K562 (cell line): ENCODE results near the gene GYPC. TPM values are rescaled to one million over a fixed set of nuclear protein-coding genes. Genes with fewer than 3 reads are reported as not detected.

Experiments
- ATAC-seq: fragments of 200-7000 bp; cut with Tn5 transposase; 3 replicates; pipeline ENCODE4 v1.9.1; 2020; ENCODE audit warnings: moderate library complexity
- BruUV-seq: library from RNA; stranded (reverse); fragments of 400-500 nt; replicated peaks from 2 replicates; lab custom pipeline; 2021; lab: Mats Ljungman, UMichigan
- CTCF ChIA-PET: fragments of 300-600 bp; formaldehyde crosslinking; extraction: SDS; loops from one replicate; lab custom pipeline; 2021; ENCODE audit warnings: low intra/inter-chr PET ratio; lab: Yijun Ruan, JAX
- POLR2A ChIA-PET: fragments of 300-600, 350-650 bp; sonication (Branson Sonifier 250); formaldehyde crosslinking; extraction: SDS; loops from one replicate; lab custom pipeline; 2021; ENCODE audit warnings: antibody characterized with exemption, inconsistent platforms; lab: Yijun Ruan, JAX
- DNase-seq, 4 experiments: peaks; one replicate each; pipeline versions ENCODE4 v3.0.0 to v3.0.0-alpha.2; 2011 to 2018; ENCODE audit warnings: low spot score in 3 of 4, mixed read lengths in 3 of 4; ENCODE audit errors: extremely low read depth in 1 of 4
- FAIRE-seq: peaks from 2 replicates; lab custom pipeline; 2011; peaks lifted over from hg19 to GRCh38; lab: Jason Lieb, UNC
- H2AFZ ChIP-seq: 2 replicates; pipeline ENCODE4 v1.6.0; 2011; ENCODE audit warnings: low read depth, low read length, control low read depth, inconsistent platforms
- H3K27ac ChIP-seq: fragments of 200-600 bp; 3 replicates; pipeline ENCODE4 v1.8.0; 2011; ENCODE audit warnings: low read depth, mild to moderate bottlenecking, control low read depth, inconsistent platforms, low read length, moderate library complexity, mixed read lengths; ENCODE audit errors: extremely low read depth
- H3K27me3 ChIP-seq, 2 experiments: fragments of 300-600 bp in 1 of 2; 2 replicates in 1 of 2; 3 replicates in 1 of 2; pipeline versions ENCODE4 v1.6.0 to v1.8.0; 2011; ENCODE audit warnings: inconsistent platforms in 2 of 2, low read length in 2 of 2, mild to moderate bottlenecking in 1 of 2, mixed read lengths in 1 of 2, moderate library complexity in 1 of 2; ENCODE audit not compliant: control insufficient read depth in 2 of 2, insufficient read depth in 2 of 2
- H3K36me3 ChIP-seq: fragments of 300-600 bp; 3 replicates; pipeline ENCODE4 v1.8.0; 2011; ENCODE audit warnings: mild to moderate bottlenecking, low read length, inconsistent platforms; ENCODE audit not compliant: control insufficient read depth, insufficient read depth
- H3K4me1 ChIP-seq, 2 experiments: fragments of 200-600 bp in 1 of 2; replicated peaks in 1 of 2; 2 replicates in 1 of 2; 3 replicates in 1 of 2; pipeline versions ENCODE4 v1.5.1 to v1.8.0; 2011; ENCODE audit warnings: inconsistent platforms in 2 of 2, low read length in 2 of 2, mild to moderate bottlenecking in 1 of 2, mixed read lengths in 1 of 2, moderate library complexity in 1 of 2; ENCODE audit not compliant: control insufficient read depth in 2 of 2, insufficient read depth in 2 of 2
- H3K4me2 ChIP-seq: 2 replicates; pipeline ENCODE4 v1.6.1; 2011; ENCODE audit warnings: low read length, control low read depth, inconsistent platforms, mixed read lengths; ENCODE audit not compliant: insufficient read depth
- H3K4me3 ChIP-seq: fragments of 200-600 bp; sonication (generic), shearing (Covaris generic); 2 replicates; pipeline ENCODE4 v1.5.1; 2016; ENCODE audit warnings: control low read depth, inconsistent platforms
- H3K79me2 ChIP-seq: fragments of 200-600 bp; 3 replicates; pipeline ENCODE4 v1.8.0; 2011; ENCODE audit warnings: low read length, inconsistent platforms; ENCODE audit not compliant: control insufficient read depth, insufficient read depth
- H3K9ac ChIP-seq, 2 experiments: 2 replicates each; pipeline versions ENCODE4 v1.6.0 to v1.6.1; 2011; ENCODE audit warnings: low read depth in 2 of 2, low read length in 2 of 2, control low read depth in 1 of 2, inconsistent platforms in 1 of 2, mild to moderate bottlenecking in 1 of 2, mixed read lengths in 1 of 2; ENCODE audit not compliant: insufficient read depth in 1 of 2
- H3K9me1 ChIP-seq: one replicate; pipeline ENCODE4 v1.6.0; 2011; ENCODE audit warnings: inconsistent platforms, mild to moderate bottlenecking, low read length, moderate library complexity; ENCODE audit not compliant: control insufficient read depth, insufficient read depth
- H3K9me3 ChIP-seq: replicated peaks from 2 replicates; pipeline ENCODE4 v1.5.1; 2011; ENCODE audit warnings: low read depth, low read length, inconsistent platforms; ENCODE audit not compliant: control insufficient read depth, insufficient read depth
- H4K20me1 ChIP-seq: replicated peaks from 2 replicates; pipeline ENCODE4 v1.6.1; 2011; ENCODE audit warnings: low read length, inconsistent platforms, mixed read lengths; ENCODE audit not compliant: control insufficient read depth, insufficient read depth
- ADNP ChIP-seq: fragments of 200-800 bp; sonication (Bioruptor generic); IDR thresholded peaks from 2 replicates; pipeline ENCODE4 v1.6.1; 2016; ENCODE audit warnings: missing genetic modification characterization, missing compliant biosample characterization
- BRCA1 ChIP-seq, 2 experiments: fragments of 450-650 bp in 1 of 2; sonication (generic) in 1 of 2; formaldehyde crosslinking in 1 of 2; IDR thresholded peaks; 2 replicates each; pipeline versions ENCODE4 v1.5.0 to v1.6.1; 2017 to 2020; ENCODE audit warnings: mild to moderate bottlenecking in 1 of 2, missing genetic modification reagents in 1 of 2
- FOS ChIP-seq: IDR thresholded peaks from 3 replicates; pipeline ENCODE4 v1.6.1; 2011; ENCODE audit not compliant: insufficient read length; ENCODE audit errors: extremely low read depth
- FOXO4 ChIP-seq: fragments of 450-650 bp; formaldehyde crosslinking; IDR thresholded peaks from 2 replicates; pipeline ENCODE4 v1.4.0; 2020; ENCODE audit warnings: mild to moderate bottlenecking, moderate library complexity
- HDGF ChIP-seq: fragments of 450-650 bp; IDR thresholded peaks from 2 replicates; pipeline ENCODE4 v1.6.1; 2016
- HOXB6 ChIP-seq: fragments of 250-450 bp; sonication (Bioruptor Pico); IDR thresholded peaks from 2 replicates; pipeline ENCODE4 v1.5.1; 2022; ENCODE audit warnings: mild to moderate bottlenecking, borderline replicate concordance
- ID3 ChIP-seq, 2 experiments: fragments of 250-450 bp in 1 of 2; fragments of 450-650 bp in 1 of 2; sonication (Bioruptor Pico) in 1 of 2; IDR thresholded peaks; 2 replicates each; pipeline versions ENCODE4 v1.6.1 to v1.8.0; 2016 to 2021; ENCODE audit warnings: mild to moderate bottlenecking in 2 of 2, moderate library complexity in 2 of 2, missing compliant biosample characterization in 1 of 2, missing genetic modification characterization in 1 of 2
- KLF16 ChIP-seq: IDR thresholded peaks from 2 replicates; pipeline ENCODE4 v1.6.1; 2016; ENCODE audit warnings: antibody characterized with exemption
- KLF6 ChIP-seq: fragments of 250-450 bp; sonication (Bioruptor Pico); IDR thresholded peaks from 2 replicates; pipeline ENCODE4 v1.4.0; 2020; ENCODE audit warnings: mild to moderate bottlenecking, moderate library complexity, borderline replicate concordance
- MEIS2 ChIP-seq: fragments of 450-650 bp; IDR thresholded peaks from 2 replicates; pipeline ENCODE4 v1.6.1; 2014; ENCODE audit warnings: mild to moderate bottlenecking; ENCODE audit not compliant: partially characterized antibody
- NBN ChIP-seq: fragments of 450-650 bp; IDR thresholded peaks from 2 replicates; pipeline ENCODE4 v1.6.1; 2016; ENCODE audit warnings: low read depth, mild to moderate bottlenecking
- NFE2L1 ChIP-seq: fragments of 450-650 bp; IDR thresholded peaks from 2 replicates; pipeline ENCODE4 v1.6.1; 2016; ENCODE audit warnings: missing genetic modification characterization, low read depth, mild to moderate bottlenecking, missing compliant biosample characterization, moderate library complexity, borderline replicate concordance
- NR2C1 ChIP-seq, 2 experiments: fragments of 450-650 bp; IDR thresholded peaks; 2 replicates each; pipeline ENCODE4 v1.6.1; 2017; ENCODE audit warnings: mild to moderate bottlenecking in 2 of 2, antibody characterized with exemption in 1 of 2, inconsistent platforms in 1 of 2, missing compliant biosample characterization in 1 of 2, missing genetic modification characterization in 1 of 2
- SIN3B ChIP-seq: fragments of 450-650 bp; IDR thresholded peaks from 2 replicates; pipeline ENCODE4 v1.6.1; 2017; ENCODE audit warnings: low read depth, mild to moderate bottlenecking, moderate library complexity
- TCF3 ChIP-seq: sonication (generic); formaldehyde crosslinking; IDR thresholded peaks from 2 replicates; pipeline ENCODE4 v1.4.0; 2020; ENCODE audit warnings: mild to moderate bottlenecking, missing genetic modification reagents
- ZBTB1 ChIP-seq: sonication (generic); formaldehyde crosslinking; IDR thresholded peaks from 2 replicates; pipeline ENCODE4 v1.8.1; 2023; ENCODE audit warnings: missing genetic modification reagents, low read depth, mild to moderate bottlenecking, borderline replicate concordance
- ZC3H11A ChIP-seq: IDR thresholded peaks from 2 replicates; pipeline ENCODE4 v1.6.1; 2012; ENCODE audit warnings: low read depth, low read length, improper control_type of control experiment
- WGBS: fragments of 100-300 bp; shearing (Covaris generic); methylation state at CpG from one replicate; pipeline ENCODE4 v1.1.6; 2016; ENCODE audit warnings: low coverage, mixed read lengths; ENCODE audit not compliant: insufficient coverage; ENCODE audit errors: missing lambda C conversion rate; 5-methylcytosine and 5-hydroxymethylcytosine counted together
- in situ Hi-C: fragments of 300-500 bp; cut with MboI; formaldehyde crosslinking; loops from 4 replicates; pipeline ENCODE4 v1.15.0; 2018; ENCODE audit warnings: inconsistent platforms, mixed read lengths
- intact Hi-C: fragments of 100-400 bp; cut with micrococcal nuclease; formaldehyde crosslinking; loops from 2 replicates; pipeline ENCODE4 v1.14.2; 2022
- polyA plus RNA-seq, 8 experiments: library from polyadenylated mRNA; depleted of rRNA in 4 of 8; stranded (reverse) in 5 of 8; unstranded in 3 of 8; fragments of >200 nt; fragmentation: Nextera tagmentation in 2 of 8; fragmentation: Illumina TruSeq in 1 of 8; extraction: Ambion mirVana in 2 of 8; extraction: Trizol in 1 of 8; gene quantifications; 2 replicates each; pipeline versions ENCODE4 v1.2.1 to v1.2.3, GENCODE V29; 2011 to 2014; ENCODE audit warnings: inconsistent platforms in 1 of 8, missing spikeins in 1 of 8
- total RNA-seq, 7 experiments: library from RNA; depleted of rRNA in 6 of 7; stranded (reverse); fragments of >200 nt in 6 of 7; fragmentation: Illumina TruSeq in 2 of 7; extraction: Trizol in 2 of 7; gene quantifications; 2 replicates each; pipeline versions ENCODE4 v1.2.1 to v1.2.3, GENCODE V29; 2011 to 2021; ENCODE audit warnings: low replicate concordance in 1 of 7

Gene GYPC
- total and polyA plus RNA-seq, 9 of the 15 experiments (the other 6 are each of a cell fraction or from before 2014, with no cell fraction given): 50.6 to 282 (median 194) TPM

- TF ChIP-seq ID3 (CRISPR knock-in tag; IDR thresholded peaks at IDR 0.05): no peak
- TF ChIP-seq ID3 (tag; IDR thresholded peaks at IDR 0.05): no peak
- TF ChIP-seq MEIS2: no peak
- no peak for TF ChIP-seq ADNP (tag)
- TF ChIP-seq ZC3H11A: no peak
- TF ChIP-seq FOXO4 (CRISPR knock-in tag): no peak
- no peak for TF ChIP-seq TCF3 (CRISPR knock-in tag)
- TF ChIP-seq FOS: no peak
- no peak for TF ChIP-seq NBN
- no peak for TF ChIP-seq BRCA1 (IDR thresholded peaks at IDR 0.05)
- TF ChIP-seq BRCA1 (CRISPR knock-in tag; IDR thresholded peaks at IDR 0.05): no peak
- TF ChIP-seq HOXB6 (CRISPR knock-in tag): no peak
- no peak for TF ChIP-seq SIN3B
- TF ChIP-seq KLF6: no peak
- no peak for TF ChIP-seq ZBTB1 (CRISPR knock-in tag)
- no peak for TF ChIP-seq HDGF
- TF ChIP-seq NFE2L1 (tag): no peak
- TF ChIP-seq KLF16: no peak
- no peak for TF ChIP-seq NR2C1 (IDR thresholded peaks at IDR 0.05)
- TF ChIP-seq NR2C1 (tag; IDR thresholded peaks at IDR 0.05): no peak
- Histone ChIP-seq H3K36me3 (peaks cover 89% of the 10 kb centered on the region), H3K4me3 (no peak overlapping the region), H2AFZ (no peak overlapping the region), H3K9me3 (no peaks in the 10 kb centered on the region), H3K4me1 (peaks cover 52 to 63% of the 10 kb centered on the region in 2 experiments), H4K20me1 (peaks cover 45% of the 10 kb centered on the region), H3K27me3 (no peaks in the 10 kb centered on the region), H3K27ac (no peak overlapping the region), H3K9ac (no peak overlapping the region), H3K9me1 (peaks cover 13% of the 10 kb centered on the region), H3K79me2 (peaks cover 99% of the 10 kb centered on the region), H3K4me2 (no peak overlapping the region)
- 72% methylated on average over 4 of the region's 4 CpGs for WGBS
- CTCF ChIA-PET: no interaction called here
- in situ Hi-C loops (no loop called here), intact Hi-C loops (no loop called here)
- POLR2A ChIA-PET: no interaction called here
- no peak for ATAC-seq
- no peak for FAIRE-seq
- DNase-seq: no peak
- BruUV-seq: no TSS peak
Measured at GRCh38 chr2:126668254-126668653, 12.3 kb downstream of the GYPC start.
